ENCODE results near the gene PLCB3. TPM values are rescaled to one million over a fixed set of nuclear protein-coding genes. Genes with fewer than 3 reads are reported as not detected.

The PLCB3 gene
- total and polyA plus RNA-seq, 2 of the 13 experiments (the other 11 are each of a cell fraction or from before 2014, with no cell fraction given) = 7.5 to 13.8 TPM

DNA sequence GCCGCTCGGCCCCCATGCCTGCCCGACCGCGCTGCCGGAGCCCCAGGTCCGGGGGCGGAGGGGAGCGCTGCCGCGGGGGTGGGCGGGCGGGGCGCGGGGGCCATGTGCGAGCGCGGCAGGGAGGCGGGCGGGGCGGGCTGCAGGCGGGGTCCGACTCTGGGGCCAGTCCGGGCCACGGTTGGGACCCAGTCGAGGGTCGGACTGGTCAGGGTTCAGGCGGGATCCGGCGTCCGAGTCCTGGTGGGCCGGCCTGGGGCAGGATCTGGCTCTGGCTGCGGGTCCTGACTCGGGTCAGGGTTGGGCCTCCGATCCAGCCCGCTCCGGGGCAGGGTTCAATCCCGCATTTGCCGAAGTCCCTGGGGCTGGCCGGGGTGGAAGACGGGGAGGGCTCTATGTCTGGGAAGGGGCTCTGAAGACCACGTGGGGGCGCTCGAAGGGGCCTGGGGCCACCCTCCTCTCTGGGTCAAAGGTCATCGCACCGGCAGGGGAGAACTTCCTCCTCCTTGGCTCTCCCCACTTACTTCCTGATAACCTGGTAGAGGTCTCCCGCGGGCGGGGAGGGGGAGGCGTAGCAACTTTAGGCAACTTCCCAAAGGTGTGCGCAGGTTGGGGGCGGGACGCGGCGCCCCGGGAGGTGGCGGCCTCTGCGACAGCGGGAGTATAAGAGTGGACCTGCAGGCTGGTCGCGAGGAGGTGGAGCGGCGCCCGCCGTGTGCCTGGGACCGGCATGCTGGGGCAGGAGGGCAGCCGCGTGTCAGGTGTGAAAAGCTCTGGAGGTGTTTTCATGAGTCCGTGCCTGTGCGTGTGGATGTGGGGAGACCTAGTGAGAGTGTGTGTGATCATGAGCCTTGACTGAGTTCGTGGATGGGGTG is 54.6 kb downstream of the PLCB3 start (continued):
- TF ChIP-seq, protein P1, sequence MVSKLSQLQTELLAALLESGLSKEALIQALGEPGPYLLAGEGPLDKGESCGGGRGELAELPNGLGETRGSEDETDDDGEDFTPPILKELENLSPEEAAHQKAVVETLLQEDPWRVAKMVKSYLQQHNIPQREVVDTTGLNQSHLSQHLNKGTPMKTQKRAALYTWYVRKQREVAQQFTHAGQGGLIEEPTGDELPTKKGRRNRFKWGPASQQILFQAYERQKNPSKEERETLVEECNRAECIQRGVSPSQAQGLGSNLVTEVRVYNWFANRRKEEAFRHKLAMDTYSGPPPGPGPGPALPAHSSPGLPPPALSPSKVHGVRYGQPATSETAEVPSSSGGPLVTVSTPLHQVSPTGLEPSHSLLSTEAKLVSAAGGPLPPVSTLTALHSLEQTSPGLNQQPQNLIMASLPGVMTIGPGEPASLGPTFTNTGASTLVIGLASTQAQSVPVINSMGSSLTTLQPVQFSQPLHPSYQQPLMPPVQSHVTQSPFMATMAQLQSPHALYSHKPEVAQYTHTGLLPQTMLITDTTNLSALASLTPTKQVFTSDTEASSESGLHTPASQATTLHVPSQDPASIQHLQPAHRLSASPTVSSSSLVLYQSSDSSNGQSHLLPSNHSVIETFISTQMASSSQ (IDR thresholded peaks at IDR 0.05; ENCODE audit: low read depth) = no peak
- TF ChIP-seq, protein P1 (CRISPR knock-in tag; IDR thresholded peaks at IDR 0.05; ENCODE audit: borderline replicate concordance) = no peak
- TF ChIP-seq PHF21A (CRISPR knock-in tag; IDR thresholded peaks at IDR 0.05) = peak; percentile 62
- TF ChIP-seq ONECUT2 (CRISPR knock-in tag; IDR thresholded peaks at IDR 0.05) = no peak
- TF ChIP-seq, protein P2, sequence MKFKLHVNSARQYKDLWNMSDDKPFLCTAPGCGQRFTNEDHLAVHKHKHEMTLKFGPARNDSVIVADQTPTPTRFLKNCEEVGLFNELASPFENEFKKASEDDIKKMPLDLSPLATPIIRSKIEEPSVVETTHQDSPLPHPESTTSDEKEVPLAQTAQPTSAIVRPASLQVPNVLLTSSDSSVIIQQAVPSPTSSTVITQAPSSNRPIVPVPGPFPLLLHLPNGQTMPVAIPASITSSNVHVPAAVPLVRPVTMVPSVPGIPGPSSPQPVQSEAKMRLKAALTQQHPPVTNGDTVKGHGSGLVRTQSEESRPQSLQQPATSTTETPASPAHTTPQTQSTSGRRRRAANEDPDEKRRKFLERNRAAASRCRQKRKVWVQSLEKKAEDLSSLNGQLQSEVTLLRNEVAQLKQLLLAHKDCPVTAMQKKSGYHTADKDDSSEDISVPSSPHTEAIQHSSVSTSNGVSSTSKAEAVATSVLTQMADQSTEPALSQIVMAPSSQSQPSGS (CRISPR knock-in tag; IDR thresholded peaks at IDR 0.05) = no peak; the same call in 1 of the 2 replicates
- peak; percentile 44; the same call in 1 of the 2 replicates for TF ChIP-seq ZNF121 (CRISPR knock-in tag; IDR thresholded peaks at IDR 0.05)
- TF ChIP-seq ZNF468 (CRISPR knock-in tag; IDR thresholded peaks at IDR 0.05) = no peak
- TF ChIP-seq, protein P3, sequence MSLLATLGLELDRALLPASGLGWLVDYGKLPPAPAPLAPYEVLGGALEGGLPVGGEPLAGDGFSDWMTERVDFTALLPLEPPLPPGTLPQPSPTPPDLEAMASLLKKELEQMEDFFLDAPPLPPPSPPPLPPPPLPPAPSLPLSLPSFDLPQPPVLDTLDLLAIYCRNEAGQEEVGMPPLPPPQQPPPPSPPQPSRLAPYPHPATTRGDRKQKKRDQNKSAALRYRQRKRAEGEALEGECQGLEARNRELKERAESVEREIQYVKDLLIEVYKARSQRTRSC (CRISPR knock-in tag; IDR thresholded peaks at IDR 0.05; ENCODE audit: low read depth) = no peak
- 0 out of 2 replicates have a peak, but pooled peaks have one; percentile 27 for TF ChIP-seq ZNF446 (CRISPR knock-in tag; IDR thresholded peaks at IDR 0.05)
- peak; percentile 47; the same call in 1 of the 2 replicates for TF ChIP-seq PITX1 (CRISPR knock-in tag; IDR thresholded peaks at IDR 0.05)
- TF ChIP-seq, protein P4, sequence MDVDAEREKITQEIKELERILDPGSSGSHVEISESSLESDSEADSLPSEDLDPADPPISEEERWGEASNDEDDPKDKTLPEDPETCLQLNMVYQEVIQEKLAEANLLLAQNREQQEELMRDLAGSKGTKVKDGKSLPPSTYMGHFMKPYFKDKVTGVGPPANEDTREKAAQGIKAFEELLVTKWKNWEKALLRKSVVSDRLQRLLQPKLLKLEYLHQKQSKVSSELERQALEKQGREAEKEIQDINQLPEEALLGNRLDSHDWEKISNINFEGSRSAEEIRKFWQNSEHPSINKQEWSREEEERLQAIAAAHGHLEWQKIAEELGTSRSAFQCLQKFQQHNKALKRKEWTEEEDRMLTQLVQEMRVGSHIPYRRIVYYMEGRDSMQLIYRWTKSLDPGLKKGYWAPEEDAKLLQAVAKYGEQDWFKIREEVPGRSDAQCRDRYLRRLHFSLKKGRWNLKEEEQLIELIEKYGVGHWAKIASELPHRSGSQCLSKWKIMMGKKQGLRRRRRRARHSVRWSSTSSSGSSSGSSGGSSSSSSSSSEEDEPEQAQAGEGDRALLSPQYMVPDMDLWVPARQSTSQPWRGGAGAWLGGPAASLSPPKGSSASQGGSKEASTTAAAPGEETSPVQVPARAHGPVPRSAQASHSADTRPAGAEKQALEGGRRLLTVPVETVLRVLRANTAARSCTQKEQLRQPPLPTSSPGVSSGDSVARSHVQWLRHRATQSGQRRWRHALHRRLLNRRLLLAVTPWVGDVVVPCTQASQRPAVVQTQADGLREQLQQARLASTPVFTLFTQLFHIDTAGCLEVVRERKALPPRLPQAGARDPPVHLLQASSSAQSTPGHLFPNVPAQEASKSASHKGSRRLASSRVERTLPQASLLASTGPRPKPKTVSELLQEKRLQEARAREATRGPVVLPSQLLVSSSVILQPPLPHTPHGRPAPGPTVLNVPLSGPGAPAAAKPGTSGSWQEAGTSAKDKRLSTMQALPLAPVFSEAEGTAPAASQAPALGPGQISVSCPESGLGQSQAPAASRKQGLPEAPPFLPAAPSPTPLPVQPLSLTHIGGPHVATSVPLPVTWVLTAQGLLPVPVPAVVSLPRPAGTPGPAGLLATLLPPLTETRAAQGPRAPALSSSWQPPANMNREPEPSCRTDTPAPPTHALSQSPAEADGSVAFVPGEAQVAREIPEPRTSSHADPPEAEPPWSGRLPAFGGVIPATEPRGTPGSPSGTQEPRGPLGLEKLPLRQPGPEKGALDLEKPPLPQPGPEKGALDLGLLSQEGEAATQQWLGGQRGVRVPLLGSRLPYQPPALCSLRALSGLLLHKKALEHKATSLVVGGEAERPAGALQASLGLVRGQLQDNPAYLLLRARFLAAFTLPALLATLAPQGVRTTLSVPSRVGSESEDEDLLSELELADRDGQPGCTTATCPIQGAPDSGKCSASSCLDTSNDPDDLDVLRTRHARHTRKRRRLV (CRISPR knock-in tag; IDR thresholded peaks at IDR 0.05) = peak; percentile 89
- no peak; the same call in 1 of the 2 replicates for TF ChIP-seq KMT2B (CRISPR knock-in tag; IDR thresholded peaks at IDR 0.05)
- TF ChIP-seq AHR (CRISPR knock-in tag; IDR thresholded peaks at IDR 0.05) = 0 out of 2 replicates have a peak, but pooled peaks have one; percentile 41
- no peak for TF ChIP-seq ZNF674 (CRISPR knock-in tag; IDR thresholded peaks at IDR 0.05; ENCODE audit: low read depth)
- TF ChIP-seq PHF5A (CRISPR knock-in tag; IDR thresholded peaks at IDR 0.05; ENCODE audit: low read depth, unreplicated experiment) = peak; percentile 42
- no peak for TF ChIP-seq ZNF431 (CRISPR knock-in tag; IDR thresholded peaks at IDR 0.05; ENCODE audit: borderline replicate concordance, low read depth)
